HepG2 (cell line): ENCODE measurements around the gene USP38. TPM values are rescaled to one million over a fixed set of nuclear protein-coding genes. Genes with fewer than 3 reads are reported as not detected.

Source experiments
- ARID2 ChIP-seq: sonication (generic); formaldehyde crosslinking; IDR thresholded peaks from 2 replicates; pipeline ENCODE4 v1.8.1; 2022; ENCODE audit warnings: mild to moderate bottlenecking, missing genetic modification reagents, borderline replicate concordance
- FOXA3 ChIP-seq: IDR thresholded peaks from 2 replicates; pipeline ENCODE4 v1.6.1; 2016; ENCODE audit warnings: missing genetic modification reagents, missing compliant biosample characterization
- ISX ChIP-seq: sonication (generic); formaldehyde crosslinking; conservative IDR thresholded peaks from 2 replicates; pipeline ENCODE4 v1.5.0; 2020; ENCODE audit warnings: missing genetic modification reagents
- KAT8 ChIP-seq: IDR thresholded peaks from 2 replicates; pipeline ENCODE4 v1.6.1; 2016; ENCODE audit warnings: missing genetic modification reagents, missing compliant biosample characterization
- MIER2 ChIP-seq: IDR thresholded peaks from 2 replicates; pipeline ENCODE4 v1.6.1; 2016; ENCODE audit warnings: missing biosample characterization, missing genetic modification reagents
- MTF1 ChIP-seq: sonication (generic); formaldehyde crosslinking; IDR thresholded peaks from 2 replicates; pipeline ENCODE4 v1.5.0; 2020; ENCODE audit warnings: missing genetic modification reagents
- NCOA1 ChIP-seq: sonication (generic); formaldehyde crosslinking; IDR thresholded peaks from 2 replicates; pipeline ENCODE4 v1.9.0; 2021; ENCODE audit warnings: missing genetic modification reagents
- NR1H2 ChIP-seq: sonication (generic); formaldehyde crosslinking; IDR thresholded peaks from 2 replicates; pipeline ENCODE4 v1.8.1; 2022; ENCODE audit warnings: low read depth, missing genetic modification reagents, borderline replicate concordance
- PCBP2 ChIP-seq: fragments of 200-400 bp; formaldehyde crosslinking; optimal IDR thresholded peaks from 2 replicates; pipeline ENCODE3; 2018; ENCODE audit warnings: low read length, low read depth; ENCODE audit not compliant: poor library complexity, severe bottlenecking
- PHB2 ChIP-seq: fragments of 450-650 bp; IDR thresholded peaks from 2 replicates; pipeline ENCODE4 v1.6.1; 2018; ENCODE audit not compliant: partially characterized antibody
- PHF8 ChIP-seq: sonication (generic); formaldehyde crosslinking; IDR thresholded peaks from 2 replicates; pipeline ENCODE4 v1.5.0; 2020; ENCODE audit warnings: missing genetic modification reagents
- RXRB ChIP-seq: IDR thresholded peaks from 2 replicates; pipeline ENCODE4 v1.6.1; 2016; ENCODE audit warnings: borderline replicate concordance, missing genetic modification reagents, missing compliant biosample characterization
- SP2 ChIP-seq: sonication (generic); formaldehyde crosslinking; IDR thresholded peaks from 2 replicates; pipeline ENCODE4 v1.5.1; 2020; ENCODE audit warnings: mild to moderate bottlenecking, missing genetic modification reagents
- TCF7 ChIP-seq: sonication (generic); IDR thresholded peaks from 2 replicates; pipeline ENCODE4 v1.6.1; 2016; ENCODE audit warnings: antibody characterized with exemption, low read depth
- ZBTB1 ChIP-seq: sonication (generic); formaldehyde crosslinking; IDR thresholded peaks from 2 replicates; pipeline ENCODE4 v1.4.0; 2020; ENCODE audit warnings: missing genetic modification reagents, borderline replicate concordance
- ZKSCAN8 ChIP-seq: IDR thresholded peaks from 2 replicates; pipeline ENCODE4 v1.6.1; 2016; ENCODE audit warnings: borderline replicate concordance, missing genetic modification reagents, missing compliant biosample characterization
- ZNF12 ChIP-seq: sonication (generic); formaldehyde crosslinking; IDR thresholded peaks from 2 replicates; pipeline ENCODE4 v1.5.0; 2020; ENCODE audit warnings: missing genetic modification reagents
- ZNF124 ChIP-seq: sonication (generic); formaldehyde crosslinking; IDR thresholded peaks from 2 replicates; pipeline ENCODE4 v1.4.0; 2020; ENCODE audit warnings: missing genetic modification reagents
- ZNF230 ChIP-seq: sonication (generic); formaldehyde crosslinking; IDR thresholded peaks from 2 replicates; pipeline ENCODE4 v1.4.0; 2020; ENCODE audit warnings: mild to moderate bottlenecking, missing genetic modification reagents
- ZNF431 ChIP-seq: sonication (generic); formaldehyde crosslinking; IDR thresholded peaks from 2 replicates; pipeline ENCODE4 v1.9.0; 2022; ENCODE audit warnings: missing genetic modification reagents, low read depth, mild to moderate bottlenecking, borderline replicate concordance
- polyA plus RNA-seq, 8 experiments: library from polyadenylated mRNA; depleted of rRNA in 3 of 8; stranded (reverse) in 7 of 8; unstranded in 1 of 8; fragments of >200 nt; fragmentation: Illumina TruSeq in 4 of 8; extraction: Trizol in 4 of 8; gene quantifications; 2 replicates each; pipeline versions ENCODE4 v1.2.1 to v1.2.3, GENCODE V29; 2011 to 2016; ENCODE audit warnings: low read depth in 4 of 8, missing spikeins in 1 of 8, mixed read lengths in 1 of 8; ENCODE audit not compliant: insufficient read depth in 1 of 8
- total RNA-seq, 5 experiments: library from RNA; depleted of rRNA; stranded (reverse); fragments of >200 nt; fragmentation: Illumina TruSeq; extraction: Trizol; gene quantifications; 2 replicates each; pipeline ENCODE4 v1.2.3, GENCODE V29; 2016; ENCODE audit warnings: low read depth in 1 of 5
- TF ChIP-seq, protein P1 (sequence below): sonication (generic); formaldehyde crosslinking; IDR thresholded peaks from 2 replicates; pipeline ENCODE4 v1.8.0; 2022; ENCODE audit warnings: missing genetic modification reagents, mild to moderate bottlenecking, inconsistent platforms, borderline replicate concordance
- TF ChIP-seq, protein P2 (sequence below): sonication (generic); formaldehyde crosslinking; IDR thresholded peaks from 2 replicates; pipeline ENCODE4 v1.4.0; 2020; ENCODE audit warnings: mild to moderate bottlenecking, missing genetic modification reagents
- TF ChIP-seq, protein P3 (sequence below), 2 experiments: fragments of 450-650 bp in 1 of 2; sonication (generic) in 1 of 2; formaldehyde crosslinking; IDR thresholded peaks; 2 replicates each; pipeline versions ENCODE4 v1.5.0 to v1.8.0; 2020 to 2022; ENCODE audit warnings: mild to moderate bottlenecking in 1 of 2, missing genetic modification reagents in 1 of 2
- TF ChIP-seq, protein P4 (sequence below): sonication (generic); formaldehyde crosslinking; IDR thresholded peaks from 2 replicates; pipeline ENCODE4 v1.8.1; 2023; ENCODE audit warnings: missing genetic modification reagents, inconsistent platforms, borderline replicate concordance
- TF ChIP-seq, protein P5 (sequence below): IDR thresholded peaks from 2 replicates; pipeline ENCODE4 v1.6.1; 2016; ENCODE audit warnings: low read depth

USP38 gene
- total and polyA plus RNA-seq, 2 of the 13 experiments (the other 11 are each of a cell fraction or from before 2014, with no cell fraction given): 4.5 to 11.8 TPM

DNA sequence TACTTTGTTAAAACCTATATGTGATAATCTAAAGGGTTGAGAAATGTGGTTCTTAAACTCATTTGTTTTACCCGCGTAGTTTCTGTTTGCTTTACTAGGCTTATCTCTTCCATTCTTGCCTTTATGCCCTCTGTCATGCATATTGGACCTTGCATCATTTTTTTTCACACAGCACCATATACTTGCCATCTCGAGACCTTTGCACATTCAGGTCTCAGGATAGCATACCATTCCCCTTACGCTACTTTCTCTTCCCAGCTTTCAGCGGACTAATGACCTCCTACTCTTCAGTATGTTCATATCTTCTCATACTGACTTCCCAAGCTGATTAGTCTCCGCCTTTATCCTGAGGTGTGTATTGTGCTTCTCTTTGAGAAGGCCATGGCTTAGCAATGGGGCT, 40.5 kb downstream of the USP38 start (continued):
- no peak for TF ChIP-seq ZNF230
- no peak for TF ChIP-seq PCBP2
- peak; percentile 100 for TF ChIP-seq ZNF12 (CRISPR knock-in tag)
- peak; percentile 86 for TF ChIP-seq RXRB (CRISPR knock-in tag)
- TF ChIP-seq FOXA3: peak; percentile 86
- TF ChIP-seq, protein P1, sequence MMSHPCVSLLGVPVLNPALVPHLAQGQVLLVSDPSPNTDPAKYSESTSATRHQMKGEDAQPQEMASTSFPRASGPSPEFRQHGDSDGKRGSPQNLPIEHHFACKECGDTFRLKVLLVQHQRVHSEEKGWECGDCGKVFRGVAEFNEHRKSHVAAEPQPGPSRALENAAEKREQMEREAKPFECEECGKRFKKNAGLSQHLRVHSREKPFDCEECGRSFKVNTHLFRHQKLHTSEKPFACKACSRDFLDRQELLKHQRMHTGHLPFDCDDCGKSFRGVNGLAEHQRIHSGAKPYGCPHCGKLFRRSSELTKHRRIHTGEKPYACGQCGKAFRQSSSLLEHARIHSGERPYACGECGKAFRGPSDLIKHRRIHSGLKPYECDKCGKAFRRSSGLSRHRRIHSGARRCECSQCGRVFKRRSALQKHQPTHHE (CRISPR knock-in tag): no peak
- TF ChIP-seq MIER2 (CRISPR knock-in tag): peak; percentile 85; the same call in 1 of the 2 replicates
- no peak for TF ChIP-seq ZNF431 (CRISPR knock-in tag)
- peak; percentile 73; the same call in 1 of the 2 replicates for TF ChIP-seq MTF1 (CRISPR knock-in tag)
- TF ChIP-seq ZBTB1 (CRISPR knock-in tag): no peak
- no peak for TF ChIP-seq NR1H2
- TF ChIP-seq, protein P2, sequence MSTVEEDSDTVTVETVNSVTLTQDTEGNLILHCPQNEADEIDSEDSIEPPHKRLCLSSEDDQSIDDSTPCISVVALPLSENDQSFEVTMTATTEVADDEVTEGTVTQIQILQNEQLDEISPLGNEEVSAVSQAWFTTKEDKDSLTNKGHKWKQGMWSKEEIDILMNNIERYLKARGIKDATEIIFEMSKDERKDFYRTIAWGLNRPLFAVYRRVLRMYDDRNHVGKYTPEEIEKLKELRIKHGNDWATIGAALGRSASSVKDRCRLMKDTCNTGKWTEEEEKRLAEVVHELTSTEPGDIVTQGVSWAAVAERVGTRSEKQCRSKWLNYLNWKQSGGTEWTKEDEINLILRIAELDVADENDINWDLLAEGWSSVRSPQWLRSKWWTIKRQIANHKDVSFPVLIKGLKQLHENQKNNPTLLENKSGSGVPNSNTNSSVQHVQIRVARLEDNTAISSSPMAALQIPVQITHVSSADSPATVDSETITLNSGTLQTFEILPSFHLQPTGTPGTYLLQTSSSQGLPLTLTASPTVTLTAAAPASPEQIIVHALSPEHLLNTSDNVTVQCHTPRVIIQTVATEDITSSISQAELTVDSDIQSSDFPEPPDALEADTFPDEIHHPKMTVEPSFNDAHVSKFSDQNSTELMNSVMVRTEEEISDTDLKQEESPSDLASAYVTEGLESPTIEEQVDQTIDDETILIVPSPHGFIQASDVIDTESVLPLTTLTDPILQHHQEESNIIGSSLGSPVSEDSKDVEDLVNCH: no peak
- peak; percentile 80; the same call in 1 of the 2 replicates for TF ChIP-seq ARID2 (CRISPR knock-in tag)
- peak; percentile 86 for TF ChIP-seq KAT8 (CRISPR knock-in tag)
- no peak for TF ChIP-seq PHB2
- TF ChIP-seq ISX: no peak
- TF ChIP-seq, protein P3, sequence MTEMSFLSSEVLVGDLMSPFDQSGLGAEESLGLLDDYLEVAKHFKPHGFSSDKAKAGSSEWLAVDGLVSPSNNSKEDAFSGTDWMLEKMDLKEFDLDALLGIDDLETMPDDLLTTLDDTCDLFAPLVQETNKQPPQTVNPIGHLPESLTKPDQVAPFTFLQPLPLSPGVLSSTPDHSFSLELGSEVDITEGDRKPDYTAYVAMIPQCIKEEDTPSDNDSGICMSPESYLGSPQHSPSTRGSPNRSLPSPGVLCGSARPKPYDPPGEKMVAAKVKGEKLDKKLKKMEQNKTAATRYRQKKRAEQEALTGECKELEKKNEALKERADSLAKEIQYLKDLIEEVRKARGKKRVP (CRISPR knock-in tag; IDR thresholded peaks at IDR 0.05): peak; percentile 85 to 98
- peak; percentile 28; the same call in 1 of the 2 replicates for TF ChIP-seq TCF7
- no peak for TF ChIP-seq SP2 (CRISPR knock-in tag)
- TF ChIP-seq, protein P4, sequence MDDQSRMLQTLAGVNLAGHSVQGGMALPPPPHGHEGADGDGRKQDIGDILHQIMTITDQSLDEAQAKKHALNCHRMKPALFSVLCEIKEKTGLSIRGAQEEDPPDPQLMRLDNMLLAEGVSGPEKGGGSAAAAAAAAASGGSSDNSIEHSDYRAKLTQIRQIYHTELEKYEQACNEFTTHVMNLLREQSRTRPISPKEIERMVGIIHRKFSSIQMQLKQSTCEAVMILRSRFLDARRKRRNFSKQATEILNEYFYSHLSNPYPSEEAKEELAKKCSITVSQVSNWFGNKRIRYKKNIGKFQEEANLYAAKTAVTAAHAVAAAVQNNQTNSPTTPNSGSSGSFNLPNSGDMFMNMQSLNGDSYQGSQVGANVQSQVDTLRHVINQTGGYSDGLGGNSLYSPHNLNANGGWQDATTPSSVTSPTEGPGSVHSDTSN: no peak
- peak; percentile 85; the same call in 1 of the 2 replicates for TF ChIP-seq ZKSCAN8 (CRISPR knock-in tag)
- peak; percentile 81; the same call in 1 of the 2 replicates for TF ChIP-seq ZNF124 (CRISPR knock-in tag)
- no peak for TF ChIP-seq NCOA1 (CRISPR knock-in tag)
- TF ChIP-seq, protein P5, sequence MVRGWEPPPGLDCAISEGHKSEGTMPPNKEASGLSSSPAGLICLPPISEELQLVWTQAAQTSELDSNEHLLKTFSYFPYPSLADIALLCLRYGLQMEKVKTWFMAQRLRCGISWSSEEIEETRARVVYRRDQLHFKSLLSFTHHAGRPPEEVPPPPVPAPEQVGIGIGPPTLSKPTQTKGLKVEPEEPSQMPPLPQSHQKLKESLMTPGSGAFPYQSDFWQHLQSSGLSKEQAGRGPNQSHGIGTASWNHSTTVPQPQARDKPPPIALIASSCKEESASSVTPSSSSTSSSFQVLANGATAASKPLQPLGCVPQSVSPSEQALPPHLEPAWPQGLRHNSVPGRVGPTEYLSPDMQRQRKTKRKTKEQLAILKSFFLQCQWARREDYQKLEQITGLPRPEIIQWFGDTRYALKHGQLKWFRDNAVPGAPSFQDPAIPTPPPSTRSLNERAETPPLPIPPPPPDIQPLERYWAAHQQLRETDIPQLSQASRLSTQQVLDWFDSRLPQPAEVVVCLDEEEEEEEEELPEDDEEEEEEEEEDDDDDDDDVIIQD (CRISPR knock-in tag): peak; percentile 93
- TF ChIP-seq PHF8: no peak
